COR-L47 (cell line): Measurements from ENCODE around the gene XPA.
"Not testable (repeated sequence)": the region's sequence is repeated elsewhere in the genome, so short reads cannot be mapped to it uniquely, and the experiment has no call there.

Experiments
- DNase-seq: peaks from one replicate; lab custom pipeline; 2025; lab: John Stamatoyannopoulos, UW

The XPA gene

GRCh38 chr9:97703437-97704344 lies 6.6 kb upstream of the XPA start:
- DNase-seq, result peak; percentile 72

GRCh38 chr9:97699824-97700223 lies 2.7 kb upstream of the XPA start:
- not testable (repeated sequence) for DNase-seq

GRCh38 chr9:97699281-97699680 lies 2.1 kb upstream of the XPA start:
- not testable (repeated sequence) for DNase-seq

GRCh38 chr9:97698865-97699264 lies 1.7 kb upstream of the XPA start:
- no peak for DNase-seq

GRCh38 chr9:97697837-97698236 lies 697 bp upstream of the XPA start:
- no peak for DNase-seq

- no peak for DNase-seq
Measured at GRCh38 chr9:97695995-97696802, 941 bp downstream of the XPA start.

GRCh38 chr9:97695390-97695789 lies 1.8 kb downstream of the XPA start:
- DNase-seq, result no peak

- no peak for DNase-seq
Measured at GRCh38 chr9:97694769-97695168, 2.4 kb downstream of the XPA start.

GRCh38 chr9:97689401-97690180 lies 7.5 kb downstream of the XPA start:
- no peak for DNase-seq

- DNase-seq, result no peak
Measured at GRCh38 chr9:97688654-97689053, 8.5 kb downstream of the XPA start.

- DNase-seq, result no peak
Measured at GRCh38 chr9:97682242-97682641, 14.9 kb downstream of the XPA start.

GRCh38 chr9:97675655-97676054 lies 21.5 kb downstream of the XPA start:
- no peak for DNase-seq

- DNase-seq, result no peak
Measured at GRCh38 chr9:97673922-97674321, 23.2 kb downstream of the XPA start.

GRCh38 chr9:97672403-97672802 lies 24.7 kb downstream of the XPA start:
- no peak for DNase-seq

GRCh38 chr9:97670586-97670985 lies 26.6 kb downstream of the XPA start:
- no peak for DNase-seq

- no peak for DNase-seq
Measured at GRCh38 chr9:97668485-97668884, 28.7 kb downstream of the XPA start.

- DNase-seq, result no peak
Measured at GRCh38 chr9:97666907-97667686, 30.0 kb downstream of the XPA start.

GRCh38 chr9:97665742-97666141 lies 31.4 kb downstream of the XPA start:
- no peak for DNase-seq

- no peak for DNase-seq
Measured at GRCh38 chr9:97660847-97661246, 36.3 kb downstream of the XPA start.

GRCh38 chr9:97660340-97660739 lies 36.8 kb downstream of the XPA start:
- DNase-seq, result no peak

- DNase-seq, result no peak
Measured at GRCh38 chr9:97659771-97660170, 37.4 kb downstream of the XPA start.

GRCh38 chr9:97658707-97659106 lies 38.4 kb downstream of the XPA start:
- DNase-seq, result no peak
